ENCODE measurements around the gene PLCL2.

DNA sequence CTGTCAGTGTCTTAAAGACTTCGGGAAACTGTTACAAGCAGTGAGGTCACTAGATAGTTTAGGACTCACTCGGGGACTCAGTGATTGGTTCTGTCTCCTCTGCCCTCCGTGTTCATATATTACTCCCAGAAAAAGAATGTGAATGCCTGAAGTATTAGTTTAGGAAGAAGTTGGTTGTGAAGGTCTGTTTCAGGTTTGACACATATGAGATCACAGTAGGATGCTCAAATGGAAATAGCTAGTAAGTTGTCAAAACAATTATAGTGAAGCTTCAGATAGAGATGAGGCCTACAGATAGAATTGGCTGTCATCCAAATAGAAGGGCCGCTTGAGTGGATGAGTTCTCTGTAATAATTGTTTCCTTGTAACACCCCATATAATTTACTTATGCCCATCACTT lies 172.6 kb downstream of the PLCL2 start:
- TF ChIP-seq CTCF (IDR thresholded peaks at IDR 0.05; ENCODE audit: borderline replicate concordance, extremely low read depth, low read length, poor library complexity, severe bottlenecking) (no peak), EZH2 (IDR thresholded peaks at IDR 0.05; ENCODE audit: borderline replicate concordance, low read depth, low read length, severe bottlenecking) (no peak)

Data from DND-41 (cell line).